Keratinocyte (primary cell): ENCODE results near the gene CEP57L1.

Source experiments
- CTCF ChIP-seq, 3 experiments: IDR thresholded peaks in 1 of 3; conservative IDR thresholded peaks in 1 of 3; optimal IDR thresholded peaks in 1 of 3; 2 replicates in 2 of 3; 3 replicates in 1 of 3; pipeline versions ENCODE3 to v1.5.1; 2011; ENCODE audit warnings: low read length in 3 of 3, mild to moderate bottlenecking in 3 of 3, moderate library complexity in 2 of 3, control low read depth in 1 of 3, inconsistent platforms in 1 of 3; ENCODE audit not compliant: insufficient read depth in 2 of 3; ENCODE audit errors: extremely low read depth in 1 of 3
- EZH2 ChIP-seq: IDR thresholded peaks from one replicate; pipeline ENCODE4 v1.6.1; 2012; ENCODE audit warnings: inconsistent platforms, mild to moderate bottlenecking, low read length, moderate library complexity

GRCh38 chr6:109081516-109082187 lies 13.7 kb upstream of the CEP57L1 start:
- no peak for TF ChIP-seq CTCF (optimal IDR thresholded peaks at IDR 0.05 in 1 of 3, IDR thresholded peaks at IDR 0.05 in 1 of 3, conservative IDR thresholded peaks at IDR 0.05 in 1 of 3; ENCODE audit: extremely low read depth in 1 of 3, insufficient read depth in 2 of 3, low read length in 3 of 3)
- TF ChIP-seq EZH2: no peak
